GM12878 (cell line): ENCODE data around the gene RPSA.

Source experiments
- CREB1 ChIP-seq: IDR thresholded peaks from 2 replicates; pipeline ENCODE4 v1.6.1; 2012; ENCODE audit warnings: low read depth, mild to moderate bottlenecking, inconsistent platforms
- CREM ChIP-seq: IDR thresholded peaks from 2 replicates; pipeline ENCODE4 v1.6.1; 2014; ENCODE audit warnings: antibody characterized with exemption, low read depth
- EZH2 ChIP-seq: IDR thresholded peaks from 2 replicates; pipeline ENCODE4 v1.6.1; 2012; ENCODE audit warnings: low read depth, mild to moderate bottlenecking, control low read depth, inconsistent platforms, low read length, borderline replicate concordance; ENCODE audit not compliant: control insufficient read depth
- FOXM1 ChIP-seq: IDR thresholded peaks from 2 replicates; pipeline ENCODE4 v1.6.1; 2012; ENCODE audit warnings: low read depth, mild to moderate bottlenecking, inconsistent platforms, low read length, moderate library complexity
- HDAC2 ChIP-seq: fragments of 200-600 bp; sonication (generic); IDR thresholded peaks from 2 replicates; pipeline ENCODE4 v1.6.1; 2017
- JUNB ChIP-seq: IDR thresholded peaks from 2 replicates; pipeline ENCODE4 v1.6.1; 2016; ENCODE audit warnings: antibody characterized with exemption, mild to moderate bottlenecking
- POLR2AphosphoS5 ChIP-seq: IDR thresholded peaks from 2 replicates; pipeline ENCODE4 v1.6.1; 2011; ENCODE audit warnings: mild to moderate bottlenecking, low read length, inconsistent platforms
- RAD21 ChIP-seq: IDR thresholded peaks from 2 replicates; pipeline ENCODE4 v1.6.1; 2011; ENCODE audit warnings: mild to moderate bottlenecking, low read depth, low read length, moderate library complexity; ENCODE audit not compliant: insufficient read depth
- YY1 ChIP-seq: IDR thresholded peaks from 2 replicates; pipeline ENCODE4 v1.6.1; 2011; ENCODE audit warnings: low read depth, mild to moderate bottlenecking, low read length
- TF ChIP-seq, protein P1 (sequence below), 3 experiments: IDR thresholded peaks in 2 of 3; conservative IDR thresholded peaks in 1 of 3; 2 replicates each; pipeline ENCODE4 v1.5.1; 2011; ENCODE audit warnings: low read depth in 3 of 3, low read length in 3 of 3, mild to moderate bottlenecking in 3 of 3, control low read depth in 2 of 3, moderate library complexity in 2 of 3, inconsistent platforms in 1 of 3, mixed read lengths in 1 of 3; ENCODE audit not compliant: control insufficient read depth in 2 of 3, insufficient read depth in 1 of 3; ENCODE audit errors: extremely low read depth in 1 of 3
- TF ChIP-seq, protein P2 (sequence below): IDR thresholded peaks from 2 replicates; pipeline ENCODE4 v1.6.1; 2011; ENCODE audit warnings: low read depth, low read length, improper control_type of control experiment, borderline replicate concordance
- TF ChIP-seq, protein P3 (sequence below): IDR thresholded peaks from 2 replicates; pipeline ENCODE4 v1.6.1; 2012; ENCODE audit warnings: low read depth, low read length, improper control_type of control experiment

DNA sequence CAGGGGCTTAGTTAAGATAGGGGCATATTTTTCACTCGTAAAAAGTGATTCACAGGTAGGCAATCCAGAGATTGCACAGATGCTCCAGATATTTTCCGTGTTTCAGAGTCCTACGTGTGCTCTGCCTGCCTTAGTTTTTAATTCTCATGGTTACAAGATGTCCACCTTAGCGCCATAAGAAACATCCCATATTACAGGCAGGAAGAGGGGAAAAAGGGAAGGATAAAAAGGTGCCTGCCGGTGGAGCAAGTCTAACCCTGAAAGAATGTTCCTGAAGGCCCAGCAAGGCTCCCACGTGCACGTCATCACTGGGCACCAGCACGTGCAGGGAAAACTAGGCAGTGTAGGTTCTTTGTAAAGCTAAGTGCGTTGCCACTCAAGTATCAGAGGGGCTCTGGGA is 50.8 kb downstream of the RPSA start:
- no peak for TF ChIP-seq CREM
- no peak for TF ChIP-seq CREB1
- TF ChIP-seq YY1 = no peak
- no peak for TF ChIP-seq POLR2AphosphoS5
- no peak for TF ChIP-seq EZH2
- TF ChIP-seq, protein P1, sequence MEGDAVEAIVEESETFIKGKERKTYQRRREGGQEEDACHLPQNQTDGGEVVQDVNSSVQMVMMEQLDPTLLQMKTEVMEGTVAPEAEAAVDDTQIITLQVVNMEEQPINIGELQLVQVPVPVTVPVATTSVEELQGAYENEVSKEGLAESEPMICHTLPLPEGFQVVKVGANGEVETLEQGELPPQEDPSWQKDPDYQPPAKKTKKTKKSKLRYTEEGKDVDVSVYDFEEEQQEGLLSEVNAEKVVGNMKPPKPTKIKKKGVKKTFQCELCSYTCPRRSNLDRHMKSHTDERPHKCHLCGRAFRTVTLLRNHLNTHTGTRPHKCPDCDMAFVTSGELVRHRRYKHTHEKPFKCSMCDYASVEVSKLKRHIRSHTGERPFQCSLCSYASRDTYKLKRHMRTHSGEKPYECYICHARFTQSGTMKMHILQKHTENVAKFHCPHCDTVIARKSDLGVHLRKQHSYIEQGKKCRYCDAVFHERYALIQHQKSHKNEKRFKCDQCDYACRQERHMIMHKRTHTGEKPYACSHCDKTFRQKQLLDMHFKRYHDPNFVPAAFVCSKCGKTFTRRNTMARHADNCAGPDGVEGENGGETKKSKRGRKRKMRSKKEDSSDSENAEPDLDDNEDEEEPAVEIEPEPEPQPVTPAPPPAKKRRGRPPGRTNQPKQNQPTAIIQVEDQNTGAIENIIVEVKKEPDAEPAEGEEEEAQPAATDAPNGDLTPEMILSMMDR (IDR thresholded peaks at IDR 0.05 in 2 of 3, conservative IDR thresholded peaks at IDR 0.05 in 1 of 3; ENCODE audit: control insufficient read depth in 2 of 3, extremely low read depth in 1 of 3, insufficient read depth in 1 of 3, low read depth in 3 of 3, low read length in 3 of 3) = no peak
- TF ChIP-seq, protein P2, sequence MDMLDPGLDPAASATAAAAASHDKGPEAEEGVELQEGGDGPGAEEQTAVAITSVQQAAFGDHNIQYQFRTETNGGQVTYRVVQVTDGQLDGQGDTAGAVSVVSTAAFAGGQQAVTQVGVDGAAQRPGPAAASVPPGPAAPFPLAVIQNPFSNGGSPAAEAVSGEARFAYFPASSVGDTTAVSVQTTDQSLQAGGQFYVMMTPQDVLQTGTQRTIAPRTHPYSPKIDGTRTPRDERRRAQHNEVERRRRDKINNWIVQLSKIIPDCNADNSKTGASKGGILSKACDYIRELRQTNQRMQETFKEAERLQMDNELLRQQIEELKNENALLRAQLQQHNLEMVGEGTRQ = no peak
- no peak for TF ChIP-seq HDAC2
- TF ChIP-seq FOXM1 = no peak
- no peak for TF ChIP-seq JUNB
- no peak for TF ChIP-seq RAD21
- TF ChIP-seq, protein P3, sequence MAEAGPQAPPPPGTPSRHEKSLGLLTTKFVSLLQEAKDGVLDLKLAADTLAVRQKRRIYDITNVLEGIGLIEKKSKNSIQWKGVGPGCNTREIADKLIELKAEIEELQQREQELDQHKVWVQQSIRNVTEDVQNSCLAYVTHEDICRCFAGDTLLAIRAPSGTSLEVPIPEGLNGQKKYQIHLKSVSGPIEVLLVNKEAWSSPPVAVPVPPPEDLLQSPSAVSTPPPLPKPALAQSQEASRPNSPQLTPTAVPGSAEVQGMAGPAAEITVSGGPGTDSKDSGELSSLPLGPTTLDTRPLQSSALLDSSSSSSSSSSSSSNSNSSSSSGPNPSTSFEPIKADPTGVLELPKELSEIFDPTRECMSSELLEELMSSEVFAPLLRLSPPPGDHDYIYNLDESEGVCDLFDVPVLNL = no peak
